HuH-7 (cell line): ENCODE data around the gene BCL2L2.
A peak's percentile ranks its signal among the peaks of the same experiment; 100 is the strongest.

Experiments used
- DNase-seq: peaks from one replicate; pipeline ENCODE4 v3.0.0; 2011; ENCODE audit warnings: low spot score

The BCL2L2 gene

GRCh38 chr14:23356662-23357061 is 50.0 kb downstream of the BCL2L2 start:
- DNase-seq = no peak

GRCh38 chr14:23357261-23357660 is 50.6 kb downstream of the BCL2L2 start:
- DNase-seq = no peak

GRCh38 chr14:23358042-23358441 is 51.4 kb downstream of the BCL2L2 start:
- DNase-seq = no peak

GRCh38 chr14:23358553-23359166 is 52.0 kb downstream of the BCL2L2 start:
- no peak for DNase-seq

GRCh38 chr14:23359167-23359626 is 52.6 kb downstream of the BCL2L2 start:
- no peak for DNase-seq

- DNase-seq = no peak
These were observed 53.3 kb downstream of the BCL2L2 start for GRCh38 chr14:23359722-23360447.

- peak; percentile 67 for DNase-seq
These were observed 53.9 kb downstream of the BCL2L2 start for GRCh38 chr14:23360496-23360895.

GRCh38 chr14:23361320-23361719 is 54.7 kb downstream of the BCL2L2 start:
- DNase-seq = no peak
